ENCODE results near the gene DNAJC4. TPM values are rescaled to one million over a fixed set of nuclear protein-coding genes. Genes with fewer than 3 reads are reported as not detected.

Gene DNAJC4
- total RNA-seq, 4 donors from 2014 or later = 52.6 to 214 (median 76.0) TPM

GRCh38 chr11:64203421-64204079 lies 26.8 kb upstream of the DNAJC4 start:
- 90% methylated on average over 7 to 27 of the region's 27 CpGs for WGBS, 2 donors (ENCODE audit: low coverage in 1 of 2)
- in situ Hi-C loops (cut with MboI; ENCODE audit: low pct_ligation_motif_present in 1 of 4, low pct_unique_long_range_greater_than_20kb in 1 of 4, low sequenced_read_pairs in 3 of 4) = loop anchor here (5.0 to 10.0 kb wide), 3 partner anchors 91 to 99 kb away; partner anchors contain the start of genes CATSPERZ (in 2 of the 4) and KCNK4 (in 1 of the 4)
- DNase-seq = no peak
- Histone ChIP-seq H3K27me3 (no peaks in the 10 kb centered on the region), H3K36me3 (peaks cover 0 to 43% (median 19%) of the 10 kb centered on the region in 4 donors), H3K27ac (no peak overlapping the region), H3K4me3 (no peak overlapping the region), H3K9me3 (no peaks in the 10 kb centered on the region), H3K4me1 (peaks cover 7 to 36% (median 34%) of the 10 kb centered on the region in 4 donors)
- intact Hi-C loops (cut with DNase I; ENCODE audit: low total_unique reads) = no loop called here
- no peak for TF ChIP-seq CTCF (IDR thresholded peaks at IDR 0.05)
- TF ChIP-seq POLR2AphosphoS5 (IDR thresholded peaks at IDR 0.05) = no peak
- TF ChIP-seq EP300 (IDR thresholded peaks at IDR 0.05; ENCODE audit: low read depth) = no peak
- TF ChIP-seq POLR2A (IDR thresholded peaks at IDR 0.05) = no peak

- in situ Hi-C loops (cut with MboI; ENCODE audit: low pct_ligation_motif_present in 1 of 4, low pct_unique_long_range_greater_than_20kb in 1 of 4, low sequenced_read_pairs in 3 of 4) (loop anchor here (5.0 to 10.0 kb wide), 3 partner anchors 91 to 98 kb away; partner anchors contain the start of genes CATSPERZ (in 2 of the 4) and KCNK4 (in 1 of the 4)), intact Hi-C loops (cut with DNase I; ENCODE audit: low total_unique reads) (no loop called here)
- H3K9me3 ChIP-seq = no peaks in the 10 kb centered on the region
- TF ChIP-seq POLR2A (IDR thresholded peaks at IDR 0.05) (no peak), CTCF (IDR thresholded peaks at IDR 0.05) (no peak), EP300 (IDR thresholded peaks at IDR 0.05; ENCODE audit: low read depth) (no peak), POLR2AphosphoS5 (IDR thresholded peaks at IDR 0.05) (no peak)
- peaks cover 0 to 39% (median 18%) of the 10 kb centered on the region in 4 donors for H3K36me3 ChIP-seq
- DNase-seq = no peak
- H3K4me3 ChIP-seq = no peak overlapping the region
- 78 to 84% methylated on average over 10 to 16 of the region's 16 CpGs for WGBS, 2 donors (ENCODE audit: low coverage in 1 of 2)
- H3K27me3 ChIP-seq = no peaks in the 10 kb centered on the region
- no peak overlapping the region for H3K27ac ChIP-seq
- peaks cover 7 to 38% (median 34%) of the 10 kb centered on the region in 4 donors for H3K4me1 ChIP-seq
Observed at GRCh38 chr11:64204080-64204440, 26.3 kb upstream of the DNAJC4 start.

- H3K4me1 ChIP-seq = peaks cover 7 to 38% (median 34%) of the 10 kb centered on the region in 4 donors
- 25% methylated on average over 7 of the region's 7 CpGs; no CpG with 5 or more reads in 1 of the 2 donors for WGBS, 2 donors (ENCODE audit: low coverage in 1 of 2)
- TF ChIP-seq POLR2A (IDR thresholded peaks at IDR 0.05) (no peak), EP300 (IDR thresholded peaks at IDR 0.05; ENCODE audit: low read depth) (no peak), CTCF (IDR thresholded peaks at IDR 0.05) (peak; percentile 64 to 84 (median 73)), POLR2AphosphoS5 (IDR thresholded peaks at IDR 0.05) (peak in 2 of 3 donors; percentile 74 to 77)
- in situ Hi-C loops (cut with MboI; ENCODE audit: low pct_ligation_motif_present in 1 of 4, low pct_unique_long_range_greater_than_20kb in 1 of 4, low sequenced_read_pairs in 3 of 4) = loop anchor here (5.0 to 10.0 kb wide), 3 partner anchors 90 to 98 kb away; partner anchors contain the start of genes CATSPERZ (in 2 of the 4) and KCNK4 (in 1 of the 4)
- H3K4me3 ChIP-seq = no peak overlapping the region
- intact Hi-C loops (cut with DNase I; ENCODE audit: low total_unique reads) = no loop called here
- H3K27me3 ChIP-seq = no peaks in the 10 kb centered on the region
- H3K27ac ChIP-seq = peak overlapping the region; percentile 73 to 85 (median 80)
- peaks cover 0 to 38% (median 16%) of the 10 kb centered on the region in 4 donors for H3K36me3 ChIP-seq
- no peaks in the 10 kb centered on the region for H3K9me3 ChIP-seq
- peak; percentile 93 for DNase-seq
Observed at GRCh38 chr11:64204464-64204989, 25.8 kb upstream of the DNAJC4 start.

Data from transverse colon (tissue), 4 donors.